Hematopoietic multipotent progenitor cell treated with erythropoietin and hydrocortisone succinate and interleukin-3 and kit ligand, for 17 days (in vitro differentiated cells): Measurements from ENCODE around the gene GGACT.
A peak's percentile ranks its signal among the peaks of the same experiment; 100 is the strongest.
"Not testable (repeated sequence)": the region's sequence is repeated elsewhere in the genome, so short reads cannot be mapped to it uniquely, and the experiment has no call there.

Source experiments
- DNase-seq: peaks from one replicate; pipeline ENCODE4 v3.0.0-alpha.2; 2015; ENCODE audit warnings: low spot score

GGACT gene

DNA sequence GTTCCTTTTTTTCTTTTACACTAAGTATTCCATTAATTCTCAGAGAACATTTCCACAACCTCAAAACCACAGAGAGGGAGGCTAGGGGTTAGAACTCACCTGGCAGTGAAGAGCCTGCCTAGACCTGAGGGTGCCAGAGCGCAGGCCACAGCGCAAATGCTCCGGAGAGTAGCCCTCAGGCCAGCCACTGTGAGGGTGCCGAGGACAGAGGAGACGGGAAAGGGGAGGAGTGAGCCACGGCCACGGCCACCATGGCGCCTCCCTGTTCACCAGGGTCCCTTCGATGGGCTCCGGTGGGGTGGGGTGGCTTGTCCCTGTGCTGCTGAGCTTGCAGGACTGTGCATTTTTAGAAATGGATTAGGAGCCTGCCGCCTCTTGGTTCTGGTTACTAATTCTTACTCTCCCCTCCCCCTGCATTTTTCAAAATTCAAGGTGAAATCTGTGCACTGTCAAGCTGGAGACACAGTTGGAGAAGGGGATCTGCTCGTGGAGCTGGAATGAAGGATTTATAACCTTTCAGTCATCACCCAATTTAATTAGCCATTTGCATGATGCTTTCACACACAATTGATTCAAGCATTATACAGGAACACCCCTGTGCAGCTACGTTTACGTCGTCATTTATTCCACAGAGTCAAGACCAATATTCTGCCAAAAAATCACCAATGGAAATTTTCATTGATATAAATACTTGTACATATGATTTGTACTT is 58.8 kb downstream of the GGACT start:
- DNase-seq = no peak

DNA sequence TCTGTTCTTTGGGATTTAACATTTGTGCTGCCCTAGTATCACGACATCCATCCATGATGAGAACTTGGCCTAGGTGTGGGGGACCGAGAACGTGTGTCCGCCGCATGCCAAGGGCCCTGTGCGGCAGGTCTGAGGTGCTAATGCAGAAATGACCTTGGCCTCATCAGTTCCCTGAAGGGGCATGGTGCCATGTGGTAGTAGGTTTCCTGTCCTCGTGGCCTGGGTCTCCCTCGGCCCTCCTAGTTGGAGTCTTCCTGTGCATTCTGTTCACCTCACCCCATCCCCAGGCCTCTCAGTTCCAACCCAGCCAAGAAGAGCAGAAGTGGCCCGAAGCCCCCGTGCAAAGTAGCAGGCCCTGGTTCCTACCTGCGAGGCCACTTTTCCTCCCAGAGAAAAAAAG is 59.8 kb downstream of the GGACT start:
- DNase-seq = no peak

DNA sequence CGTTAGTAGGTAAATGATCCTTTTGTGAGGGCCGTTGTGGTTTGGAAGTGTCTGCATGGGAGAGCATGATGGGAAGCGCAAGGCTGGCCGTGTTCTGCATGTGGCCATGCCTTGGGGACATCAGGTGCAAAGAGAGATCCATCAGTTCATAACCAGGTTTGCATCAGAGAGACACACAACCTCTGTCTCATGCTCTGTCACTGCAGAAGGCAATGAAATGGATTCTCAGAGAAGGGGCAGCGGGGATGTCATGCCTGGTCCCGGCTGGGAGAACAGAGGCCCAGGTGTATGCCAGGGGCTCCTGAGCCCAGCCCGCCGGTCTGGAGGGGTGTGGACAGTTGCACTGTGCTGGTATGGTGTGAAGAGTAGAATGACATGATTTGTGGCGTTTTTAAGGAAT is 60.2 kb downstream of the GGACT start:
- DNase-seq = no peak

DNA sequence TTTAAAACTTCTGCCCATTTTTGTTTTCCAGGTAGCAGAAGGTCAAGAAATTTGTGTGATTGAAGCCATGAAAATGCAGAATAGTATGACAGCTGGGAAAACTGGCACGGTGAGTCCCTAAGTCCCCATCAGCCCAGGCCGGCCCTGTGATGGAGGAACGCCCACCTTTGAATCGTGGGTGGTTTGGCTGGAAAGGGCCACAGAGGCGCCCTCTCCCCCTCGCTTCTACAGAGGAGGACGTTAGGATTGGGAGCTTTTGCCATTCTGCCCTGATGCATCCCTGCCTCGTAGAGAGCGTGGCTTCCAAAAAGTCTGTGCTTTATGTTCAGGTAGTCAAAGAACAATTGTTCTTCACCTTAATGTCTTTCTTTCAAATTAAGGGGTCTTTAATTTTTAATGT is 60.9 kb downstream of the GGACT start:
- DNase-seq = no peak

DNA sequence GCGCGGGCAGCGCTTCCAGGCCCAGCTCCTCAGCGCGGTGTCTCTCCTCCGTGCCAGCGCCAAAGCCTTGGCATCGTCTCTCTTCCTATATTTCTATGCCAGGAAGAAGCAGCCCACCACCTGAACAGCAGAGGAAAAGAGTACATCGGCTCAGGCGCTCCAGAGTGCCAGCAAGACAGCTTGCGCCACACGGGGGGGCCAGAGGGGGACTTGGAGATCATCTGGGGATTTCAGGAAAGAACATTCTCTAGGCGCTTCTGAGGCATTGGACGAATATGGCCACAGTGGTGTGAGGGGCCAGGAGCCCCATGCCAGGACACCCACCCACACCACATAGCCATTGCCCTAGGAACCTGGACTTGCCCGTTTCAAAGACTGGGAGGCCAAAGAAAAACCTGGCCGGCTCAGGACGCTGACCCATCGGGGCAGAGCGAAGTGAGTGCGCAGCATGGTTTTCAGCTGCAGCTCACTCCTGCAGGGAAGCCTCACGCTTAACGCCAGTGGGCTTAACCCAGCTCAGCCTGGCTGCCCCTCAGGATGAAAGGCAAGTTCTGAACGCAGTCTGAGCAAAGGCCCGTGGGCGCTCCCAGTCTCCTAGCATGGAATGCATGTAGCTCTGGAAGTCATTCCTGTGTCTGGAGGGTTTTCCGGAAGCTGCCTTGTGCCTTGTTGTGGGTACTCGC is 62.1 kb downstream of the GGACT start:
- no peak for DNase-seq

DNA sequence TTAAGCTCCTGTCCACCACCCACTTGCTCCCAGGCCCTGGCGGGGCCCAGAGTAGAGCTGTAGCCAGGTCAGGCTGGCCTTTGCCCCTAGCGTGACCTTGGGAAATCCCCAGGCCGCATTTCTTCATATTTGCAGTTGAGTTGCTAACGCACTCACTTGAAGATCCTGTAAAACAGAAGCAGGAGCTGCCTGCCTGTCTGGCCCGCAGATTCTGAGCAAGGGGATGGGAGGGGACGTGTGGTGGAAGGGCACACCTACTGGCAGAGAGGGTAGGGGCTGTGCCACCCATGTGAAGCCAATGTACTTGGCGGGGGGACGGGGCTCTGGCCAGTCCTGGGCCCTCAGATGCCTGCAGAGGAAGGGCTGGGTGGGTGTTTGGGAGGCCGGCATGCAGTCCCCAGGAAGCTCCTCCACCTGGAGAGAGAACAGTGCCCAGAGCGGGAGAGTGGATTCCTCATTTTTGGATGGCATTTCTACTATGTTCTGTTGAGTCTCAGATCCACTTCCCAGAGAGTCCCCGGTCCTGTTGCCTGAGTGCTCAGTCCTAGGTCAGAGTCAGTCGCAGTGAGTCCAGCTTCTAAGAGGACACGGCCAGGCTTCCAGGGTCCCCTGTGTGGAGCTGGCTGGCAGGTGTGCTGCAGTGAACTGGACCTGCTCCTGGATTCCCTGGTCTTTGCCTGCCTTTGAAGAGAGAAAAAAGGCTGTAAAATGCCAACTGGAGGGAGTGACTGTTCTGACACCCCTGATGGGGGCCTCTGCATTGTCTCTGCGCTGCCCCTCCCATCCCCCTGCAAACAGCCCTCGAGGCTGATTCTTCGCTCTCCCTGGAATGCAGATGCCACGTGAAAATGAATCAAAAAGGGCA is 62.9 kb downstream of the GGACT start:
- no peak for DNase-seq

DNA sequence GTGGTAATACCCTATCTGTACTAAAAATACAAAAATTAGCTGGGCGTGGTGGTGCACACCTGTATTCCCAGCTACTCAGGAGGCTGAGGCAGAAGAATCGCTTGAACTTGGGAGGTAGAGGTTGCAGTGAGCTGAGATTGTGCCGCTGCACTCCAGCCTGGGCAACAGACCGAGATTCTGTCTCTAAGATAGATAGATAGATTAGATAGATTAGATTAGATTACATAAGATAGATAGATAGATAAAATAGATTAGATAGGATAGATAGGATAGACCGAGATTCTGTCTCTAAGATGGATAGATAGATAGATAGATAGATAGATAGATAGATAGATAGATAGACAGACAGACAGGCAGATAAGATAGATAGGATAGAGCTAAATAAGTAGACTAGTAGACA is 63.9 kb downstream of the GGACT start:
- not testable (repeated sequence) for DNase-seq

DNA sequence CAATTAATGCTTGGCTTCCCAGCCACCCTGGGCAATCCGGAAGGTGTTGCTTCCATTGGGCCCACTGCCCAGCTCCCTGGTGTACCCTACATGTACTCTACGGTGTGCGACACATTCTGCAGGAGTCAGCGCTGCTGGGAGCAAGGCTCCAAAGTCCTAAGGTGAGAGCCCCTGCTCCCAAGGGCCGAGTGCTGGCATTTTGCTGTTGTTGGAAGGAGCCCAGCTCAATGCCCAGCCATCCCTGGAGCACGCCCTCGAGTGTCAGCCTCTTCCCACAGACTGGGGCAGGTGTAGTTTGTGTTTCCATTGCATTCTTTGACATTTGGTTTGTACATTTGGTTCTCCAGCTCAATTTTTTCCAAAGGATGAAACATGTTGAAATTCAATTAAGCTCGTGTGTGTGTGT is 64.6 kb downstream of the GGACT start:
- no peak for DNase-seq

- DNase-seq = no peak
These were observed 65.2 kb downstream of the GGACT start for GRCh38 chr13:100523411-100523810.

GRCh38 chr13:100522618-100523309 is 65.8 kb downstream of the GGACT start:
- no peak for DNase-seq

GRCh38 chr13:100521851-100522617 is 66.6 kb downstream of the GGACT start:
- no peak for DNase-seq

- DNase-seq = no peak
These were observed 67.4 kb downstream of the GGACT start for GRCh38 chr13:100520936-100521850.

GRCh38 chr13:100519626-100520025 is 69.0 kb downstream of the GGACT start:
- DNase-seq = no peak

DNA sequence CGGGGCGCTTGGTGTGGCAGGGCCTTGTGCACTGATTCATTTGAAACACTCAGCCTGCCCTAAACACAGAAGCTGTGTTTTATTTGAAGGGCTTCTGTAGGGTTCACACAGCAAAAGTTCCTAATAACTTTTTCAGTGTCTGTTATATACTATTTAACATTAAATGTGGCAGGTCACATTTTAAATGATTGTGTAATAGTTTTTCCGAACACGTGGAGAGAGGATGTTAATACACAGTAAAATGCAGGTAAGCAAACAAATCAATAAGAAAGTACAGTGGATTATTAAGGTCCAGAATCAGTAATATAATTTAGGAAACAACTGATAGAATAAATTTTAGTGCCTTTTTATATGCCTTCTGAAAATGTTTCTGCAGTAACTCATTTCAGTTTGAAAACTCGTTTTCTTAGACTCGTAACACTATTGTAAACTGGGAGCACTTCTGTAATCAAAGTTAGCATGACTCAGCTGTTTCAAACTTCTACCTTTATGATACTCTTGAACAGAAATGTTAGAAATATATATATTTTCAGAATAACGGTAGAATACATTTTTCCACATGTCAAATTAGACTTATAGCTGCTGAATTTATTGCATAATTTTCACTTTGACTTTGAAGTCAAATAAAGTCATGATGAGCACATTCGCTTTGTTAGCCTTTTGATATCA is 70.1 kb downstream of the GGACT start:
- DNase-seq = no peak

DNA sequence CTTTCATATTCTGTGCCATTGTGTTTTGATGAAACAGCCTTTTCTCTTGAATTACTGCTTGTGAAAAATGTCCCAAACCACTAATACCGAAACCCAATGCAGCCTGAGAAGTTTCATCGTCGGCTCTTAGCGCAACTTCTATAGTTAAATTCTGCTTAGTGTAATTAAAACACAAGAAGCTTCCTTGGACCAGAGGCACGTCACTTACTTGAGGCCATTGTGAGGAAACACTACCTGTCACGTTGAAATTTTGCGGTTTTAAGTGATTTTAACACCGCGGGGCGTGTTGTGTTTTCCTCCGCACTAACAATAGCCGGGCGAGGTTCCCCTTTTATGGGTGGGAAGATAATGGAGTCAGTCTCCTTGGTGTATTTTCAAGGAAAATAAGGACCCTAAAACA is 70.9 kb downstream of the GGACT start:
- no peak for DNase-seq

- DNase-seq = no peak
These were observed 71.5 kb downstream of the GGACT start for GRCh38 chr13:100517135-100517534.

- DNase-seq = no peak
These were observed 73.2 kb downstream of the GGACT start for GRCh38 chr13:100515410-100515800.

GRCh38 chr13:100514788-100515409 is 73.7 kb downstream of the GGACT start:
- DNase-seq = peak; percentile 35

- DNase-seq = no peak
These were observed 74.5 kb downstream of the GGACT start for GRCh38 chr13:100513987-100514670.
